WTC11 (cell line): ENCODE measurements around the gene SPTAN1. TPM values are rescaled to one million over a fixed set of nuclear protein-coding genes. Genes with fewer than 3 reads are reported as not detected.

ENCODE experiments used
- ATAC-seq: fragments of 200-7000 bp; cut with Tn5 transposase; 2 replicates; pipeline ENCODE4 v1.10.0; 2021; ENCODE audit warnings: mild to moderate bottlenecking, moderate library complexity
- CTCF ChIA-PET: fragments of 300-600 bp; sonication (Branson Sonifier 250); formaldehyde crosslinking; loops from one replicate; lab custom pipeline; 2021; ENCODE audit warnings: antibody characterized with exemption; lab: Charles Lee
- POLR2A ChIA-PET: fragments of 350-600 bp; sonication (Branson Sonifier 250); formaldehyde crosslinking; loops from one replicate; lab custom pipeline; 2021; ENCODE audit warnings: antibody characterized with exemption; lab: Charles Lee
- DNase-seq: peaks from one replicate; pipeline ENCODE4 v3.0.0; 2021; ENCODE audit warnings: low spot score
- H3K27ac Mint-ChIP-seq: 2 replicates; pipeline ENCODE4 v1.8.0; 2021; ENCODE audit warnings: mixed read lengths
- H3K27me3 Mint-ChIP-seq: 2 replicates; pipeline ENCODE4 v1.8.0; 2021; ENCODE audit warnings: low read depth, mild to moderate bottlenecking, moderate library complexity, mixed read lengths
- H3K36me3 Mint-ChIP-seq: 2 replicates; pipeline ENCODE4 v1.8.0; 2021; ENCODE audit warnings: mixed read lengths
- H3K4me1 Mint-ChIP-seq: 2 replicates; pipeline ENCODE4 v1.8.0; 2022; ENCODE audit warnings: mixed read lengths
- H3K4me3 Mint-ChIP-seq: 2 replicates; pipeline ENCODE4 v1.8.0; 2021; ENCODE audit warnings: mild to moderate bottlenecking, moderate library complexity, mixed read lengths
- H3K9me3 Mint-ChIP-seq: 2 replicates; pipeline ENCODE4 v1.8.0; 2021; ENCODE audit warnings: mixed read lengths
- ARID4B ChIP-seq: sonication (generic); formaldehyde crosslinking; IDR thresholded peaks from 2 replicates; pipeline ENCODE4 v1.8.0; 2023; ENCODE audit warnings: missing genetic modification reagents, mild to moderate bottlenecking, borderline replicate concordance
- ATF2 ChIP-seq: sonication (generic); formaldehyde crosslinking; IDR thresholded peaks from 2 replicates; pipeline ENCODE4 v1.8.1; 2022; ENCODE audit warnings: low read depth, missing genetic modification reagents, borderline replicate concordance
- ETV6 ChIP-seq: sonication (generic); formaldehyde crosslinking; IDR thresholded peaks from 2 replicates; pipeline ENCODE4 v1.8.1; 2022; ENCODE audit warnings: mild to moderate bottlenecking, missing genetic modification reagents
- FOXK1 ChIP-seq: sonication (generic); formaldehyde crosslinking; IDR thresholded peaks from 2 replicates; pipeline ENCODE4 v1.8.0; 2022; ENCODE audit warnings: mild to moderate bottlenecking, moderate library complexity, missing genetic modification reagents
- HMGA2 ChIP-seq: fragments of 250-450 bp; sonication (Bioruptor Pico); IDR thresholded peaks from 2 replicates; pipeline ENCODE4 v1.4.0; 2021; ENCODE audit warnings: mild to moderate bottlenecking, moderate library complexity
- JUN ChIP-seq: sonication (generic); formaldehyde crosslinking; IDR thresholded peaks from 2 replicates; pipeline ENCODE4 v1.8.0; 2023; ENCODE audit warnings: mild to moderate bottlenecking, missing genetic modification reagents
- NFE2L1 ChIP-seq: sonication (generic); formaldehyde crosslinking; IDR thresholded peaks from 2 replicates; pipeline ENCODE4 v1.8.1; 2023; ENCODE audit warnings: missing genetic modification reagents
- PREB ChIP-seq: sonication (generic); formaldehyde crosslinking; IDR thresholded peaks from 2 replicates; pipeline ENCODE4 v1.8.1; 2022; ENCODE audit warnings: mild to moderate bottlenecking, missing genetic modification reagents, moderate library complexity, borderline replicate concordance
- RORB ChIP-seq: fragments of 250-450 bp; sonication (Bioruptor Pico); IDR thresholded peaks from 2 replicates; pipeline ENCODE4 v1.9.0; 2021; ENCODE audit warnings: mild to moderate bottlenecking
- TEAD4 ChIP-seq: sonication (generic); formaldehyde crosslinking; IDR thresholded peaks from 2 replicates; pipeline ENCODE4 v1.8.0; 2022; ENCODE audit warnings: mild to moderate bottlenecking, missing genetic modification reagents
- USF1 ChIP-seq: sonication (generic); formaldehyde crosslinking; IDR thresholded peaks from 2 replicates; pipeline ENCODE4 v1.8.0; 2022; ENCODE audit warnings: mild to moderate bottlenecking, missing genetic modification reagents
- ZNF263 ChIP-seq: sonication (generic); formaldehyde crosslinking; IDR thresholded peaks from 2 replicates; pipeline ENCODE4 v1.8.1; 2022; ENCODE audit warnings: low read depth, mild to moderate bottlenecking, moderate library complexity, missing genetic modification reagents
- ZNF416 ChIP-seq: fragments of 250-450 bp; sonication (Bioruptor Pico); IDR thresholded peaks from 2 replicates; pipeline ENCODE4 v1.9.0; 2021; ENCODE audit warnings: mild to moderate bottlenecking, inconsistent platforms
- ZNF423 ChIP-seq: fragments of 250-450 bp; sonication (Bioruptor Pico); IDR thresholded peaks from 2 replicates; pipeline ENCODE4 v2.1.2; 2022; ENCODE audit warnings: mild to moderate bottlenecking, moderate library complexity
- ZNF671 ChIP-seq: fragments of 250-450 bp; sonication (Bioruptor Pico); IDR thresholded peaks from 2 replicates; pipeline ENCODE4 v1.8.0; 2021; ENCODE audit warnings: mild to moderate bottlenecking
- total RNA-seq: library from RNA; stranded (reverse); gene quantifications from 3 replicates; pipeline ENCODE4 v1.2.3, GENCODE V29; 2021
- TF ChIP-seq, protein P1 (sequence below): sonication (generic); formaldehyde crosslinking; IDR thresholded peaks from 2 replicates; pipeline ENCODE4 v1.8.0; 2022; ENCODE audit warnings: mild to moderate bottlenecking, missing genetic modification reagents

The SPTAN1 gene
- total RNA-seq, 1 experiment from 2014 or later: 255 TPM

DNA sequence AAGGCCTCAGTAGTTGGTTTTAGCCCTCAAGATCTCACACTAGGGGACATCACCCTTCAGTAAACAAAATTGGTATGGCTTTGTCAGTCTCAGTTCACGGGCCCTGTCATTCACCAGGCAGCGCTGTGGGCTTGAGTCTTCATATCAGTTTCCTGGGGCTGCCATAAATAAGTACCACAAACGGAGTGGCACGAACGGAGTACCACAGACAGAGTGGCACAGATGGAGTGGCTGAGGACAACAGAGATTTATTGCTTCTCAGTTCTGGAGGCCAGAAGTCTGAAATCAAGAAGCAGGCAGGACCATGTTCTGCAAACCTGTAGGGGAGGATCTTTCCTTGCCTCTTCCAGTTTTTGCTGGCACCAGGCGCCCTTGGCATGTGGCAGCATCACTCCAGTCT is 66.7 kb downstream of the SPTAN1 start (continued):
- TF ChIP-seq FOXK1 (CRISPR knock-in tag): no peak
- TF ChIP-seq JUN (CRISPR knock-in tag): no peak

GRCh38 chr9:128619779-128620178 is 67.4 kb downstream of the SPTAN1 start:
- CTCF ChIA-PET: no interaction called here
- POLR2A ChIA-PET: no interaction called here
- TF ChIP-seq ZNF263 (CRISPR knock-in tag) (no peak), ZNF423 (no peak), ZNF671 (CRISPR knock-in tag) (no peak), ETV6 (CRISPR knock-in tag) (no peak), ZNF416 (CRISPR knock-in tag) (no peak), NFE2L1 (CRISPR knock-in tag) (no peak)
- TF ChIP-seq, all 79 proteins: peak for 0
- H3K4me1 Mint-ChIP-seq: no peaks in the 10 kb centered on the region
- no peaks in the 10 kb centered on the region for H3K27me3 Mint-ChIP-seq
- H3K4me3 Mint-ChIP-seq: no peak overlapping the region
- DNase-seq (no peak), ATAC-seq (no peak)
- peaks cover 73% of the 10 kb centered on the region for H3K36me3 Mint-ChIP-seq
- H3K27ac Mint-ChIP-seq: no peak overlapping the region
- H3K9me3 Mint-ChIP-seq: no peaks in the 10 kb centered on the region

GRCh38 chr9:128621730-128622455 is 69.5 kb downstream of the SPTAN1 start:
- TF ChIP-seq HMGA2 (no peak), USF1 (CRISPR knock-in tag) (no peak), TEAD4 (CRISPR knock-in tag) (no peak), ATF2 (CRISPR knock-in tag) (no peak), ARID4B (CRISPR knock-in tag) (no peak), RORB (CRISPR knock-in tag) (no peak), PREB (CRISPR knock-in tag) (no peak)
- TF ChIP-seq, protein P1, sequence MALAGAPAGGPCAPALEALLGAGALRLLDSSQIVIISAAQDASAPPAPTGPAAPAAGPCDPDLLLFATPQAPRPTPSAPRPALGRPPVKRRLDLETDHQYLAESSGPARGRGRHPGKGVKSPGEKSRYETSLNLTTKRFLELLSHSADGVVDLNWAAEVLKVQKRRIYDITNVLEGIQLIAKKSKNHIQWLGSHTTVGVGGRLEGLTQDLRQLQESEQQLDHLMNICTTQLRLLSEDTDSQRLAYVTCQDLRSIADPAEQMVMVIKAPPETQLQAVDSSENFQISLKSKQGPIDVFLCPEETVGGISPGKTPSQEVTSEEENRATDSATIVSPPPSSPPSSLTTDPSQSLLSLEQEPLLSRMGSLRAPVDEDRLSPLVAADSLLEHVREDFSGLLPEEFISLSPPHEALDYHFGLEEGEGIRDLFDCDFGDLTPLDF (CRISPR knock-in tag): no peak
- POLR2A ChIA-PET: interaction anchor here (0.6 kb wide), 1 partner anchor 140 kb away, joined by 5 read pairs; no protein-coding TSS in a partner anchor
- Mint-ChIP-seq H3K4me1 (no peaks in the 10 kb centered on the region), H3K27me3 (no peaks in the 10 kb centered on the region), H3K4me3 (no peak overlapping the region), H3K36me3 (peaks cover 76% of the 10 kb centered on the region), H3K27ac (no peak overlapping the region), H3K9me3 (no peaks in the 10 kb centered on the region)
- DNase-seq (no peak), ATAC-seq (no peak)
- CTCF ChIA-PET: interaction anchor here (0.7 to 1.4 kb wide), 4 partner anchors 14 to 216 kb away, joined by 3 to 4 read pairs (median 4); no protein-coding TSS in a partner anchor
